Measurements from ENCODE around the gene LRMDA.

LRMDA gene

GRCh38 chr10:75431180-75432111 is at the start of gene LRMDA:
Gene LRMDA, plus strand, starts transcription at chr10:75431624.
- DNase-seq (ENCODE audit: low read depth, low spot score) = no peak

GRCh38 chr10:75386128-75386527 is 45.3 kb upstream of the LRMDA start:
- DNase-seq (ENCODE audit: low read depth, low spot score) = no peak

- DNase-seq (ENCODE audit: low read depth, low spot score) = no peak
Measured at GRCh38 chr10:75388082-75388481, 43.3 kb upstream of the LRMDA start.

- no peak for DNase-seq (ENCODE audit: low read depth, low spot score)
Measured at GRCh38 chr10:75390178-75390577, 41.2 kb upstream of the LRMDA start.

- DNase-seq (ENCODE audit: low read depth, low spot score) = no peak
Measured at GRCh38 chr10:75392271-75392670, 39.2 kb upstream of the LRMDA start.

GRCh38 chr10:75392744-75393143 is 38.7 kb upstream of the LRMDA start:
- no peak for DNase-seq (ENCODE audit: low read depth, low spot score)

GRCh38 chr10:75394221-75394620 is 37.2 kb upstream of the LRMDA start:
- no peak for DNase-seq (ENCODE audit: low read depth, low spot score)

GRCh38 chr10:75395066-75395931 is 36.1 kb upstream of the LRMDA start:
- peak; percentile 79 for DNase-seq (ENCODE audit: low read depth, low spot score)

GRCh38 chr10:75395932-75396630 is 35.3 kb upstream of the LRMDA start:
- DNase-seq (ENCODE audit: low read depth, low spot score) = peak; percentile 60

- DNase-seq (ENCODE audit: low read depth, low spot score) = peak; percentile 64
Measured at GRCh38 chr10:75396631-75397495, 34.6 kb upstream of the LRMDA start.

- peak; percentile 42 for DNase-seq (ENCODE audit: low read depth, low spot score)
Measured at GRCh38 chr10:75397496-75398199, 33.8 kb upstream of the LRMDA start.

GRCh38 chr10:75398200-75398691 is 33.2 kb upstream of the LRMDA start:
- DNase-seq (ENCODE audit: low read depth, low spot score) = no peak

GRCh38 chr10:75398692-75399460 is 32.5 kb upstream of the LRMDA start:
- peak; percentile 64 for DNase-seq (ENCODE audit: low read depth, low spot score)

GRCh38 chr10:75399461-75400162 is 31.8 kb upstream of the LRMDA start:
- peak; percentile 76 for DNase-seq (ENCODE audit: low read depth, low spot score)

- no peak for DNase-seq (ENCODE audit: low read depth, low spot score)
Measured at GRCh38 chr10:75400163-75400770, 31.2 kb upstream of the LRMDA start.

- no peak for DNase-seq (ENCODE audit: low read depth, low spot score)
Measured at GRCh38 chr10:75400771-75401568, 30.5 kb upstream of the LRMDA start.
